ENCODE measurements around the gene MED12L.

Gene MED12L

GRCh38 chr3:151248772-151249337 lies 163.4 kb downstream of the MED12L start:
- no peak overlapping the region for H3K4me3 ChIP-seq (ENCODE audit: low read depth, low read length)
- no peak for DNase-seq (ENCODE audit: low read depth)
- TF ChIP-seq POLR2A (IDR thresholded peaks at IDR 0.05; ENCODE audit: extremely low read depth, insufficient read length) (no peak), MYC (IDR thresholded peaks at IDR 0.05; ENCODE audit: low read depth, low read length) (no peak), CTCF (IDR thresholded peaks at IDR 0.05; ENCODE audit: low read depth, low read length) (no peak), MAX (IDR thresholded peaks at IDR 0.05; ENCODE audit: low read depth, low read length) (no peak)

- TF ChIP-seq MAX (IDR thresholded peaks at IDR 0.05; ENCODE audit: low read depth, low read length) (no peak), CTCF (IDR thresholded peaks at IDR 0.05; ENCODE audit: low read depth, low read length) (no peak), POLR2A (IDR thresholded peaks at IDR 0.05; ENCODE audit: extremely low read depth, insufficient read length) (no peak), MYC (IDR thresholded peaks at IDR 0.05; ENCODE audit: low read depth, low read length) (no peak)
- no peak for DNase-seq (ENCODE audit: low read depth)
- H3K4me3 ChIP-seq (ENCODE audit: low read depth, low read length): no peak overlapping the region
Observed at GRCh38 chr3:151256749-151257148, 171.3 kb downstream of the MED12L start.

- no peak overlapping the region for H3K4me3 ChIP-seq (ENCODE audit: low read depth, low read length)
- DNase-seq (ENCODE audit: low read depth): no peak
- TF ChIP-seq CTCF (IDR thresholded peaks at IDR 0.05; ENCODE audit: low read depth, low read length): no peak
- no peak for TF ChIP-seq MYC (IDR thresholded peaks at IDR 0.05; ENCODE audit: low read depth, low read length)
- TF ChIP-seq POLR2A (IDR thresholded peaks at IDR 0.05; ENCODE audit: extremely low read depth, insufficient read length): no peak
- TF ChIP-seq MAX (IDR thresholded peaks at IDR 0.05; ENCODE audit: low read depth, low read length): no peak
Observed at GRCh38 chr3:151259664-151260063, 174.2 kb downstream of the MED12L start.

GRCh38 chr3:151262871-151263525 lies 177.5 kb downstream of the MED12L start:
- H3K4me3 ChIP-seq (ENCODE audit: low read depth, low read length): no peak overlapping the region
- TF ChIP-seq MAX (IDR thresholded peaks at IDR 0.05; ENCODE audit: low read depth, low read length) (no peak), POLR2A (IDR thresholded peaks at IDR 0.05; ENCODE audit: extremely low read depth, insufficient read length) (no peak), MYC (IDR thresholded peaks at IDR 0.05; ENCODE audit: low read depth, low read length) (no peak), CTCF (IDR thresholded peaks at IDR 0.05; ENCODE audit: low read depth, low read length) (no peak)
- DNase-seq (ENCODE audit: low read depth): no peak

- TF ChIP-seq MYC (IDR thresholded peaks at IDR 0.05; ENCODE audit: low read depth, low read length): no peak
- no peak for TF ChIP-seq POLR2A (IDR thresholded peaks at IDR 0.05; ENCODE audit: extremely low read depth, insufficient read length)
- no peak for TF ChIP-seq MAX (IDR thresholded peaks at IDR 0.05; ENCODE audit: low read depth, low read length)
- TF ChIP-seq CTCF (IDR thresholded peaks at IDR 0.05; ENCODE audit: low read depth, low read length): no peak
Observed at GRCh38 chr3:151264605-151265004, 179.1 kb downstream of the MED12L start.

More at GRCh38 chr3:151264605-151265004, 179.1 kb downstream of the MED12L start:
- H3K4me3 ChIP-seq (ENCODE audit: low read depth, low read length): no peak overlapping the region
- DNase-seq (ENCODE audit: low read depth): no peak

Measured in NB4 (cell line).